Transverse colon (tissue), 4 donors: Measurements from ENCODE around the gene MAMDC4. TPM values are rescaled to one million over a fixed set of nuclear protein-coding genes. Genes with fewer than 3 reads are reported as not detected.
"Not testable (repeated sequence)": the region's sequence is repeated elsewhere in the genome, so short reads cannot be mapped to it uniquely, and the experiment has no call there.

Experiments
- DNase-seq: peaks from one replicate; pipeline ENCODE4 v3.0.0-alpha.2; 2019
- H3K27ac ChIP-seq, 4 donors: fragments of 200-600 bp; sonication (generic); 2 replicates each; pipeline ENCODE4 v1.5.1; 2016 to 2018; ENCODE audit warnings: inconsistent platforms in 4 of 4
- H3K27me3 ChIP-seq: fragments of 200-600 bp; sonication (generic); 2 replicates; pipeline ENCODE4 v1.5.1; 2017; ENCODE audit warnings: inconsistent platforms
- H3K36me3 ChIP-seq, 4 donors: fragments of 200-600 bp; sonication (generic); 2 replicates each; pipeline ENCODE4 v1.5.1; 2017 to 2019; ENCODE audit warnings: inconsistent platforms in 4 of 4
- H3K4me1 ChIP-seq, 4 donors: fragments of 200-600 bp; sonication (generic); 2 replicates each; pipeline ENCODE4 v1.5.1; 2017 to 2020; ENCODE audit warnings: inconsistent platforms in 4 of 4
- H3K4me3 ChIP-seq, 4 donors: fragments of 200-600 bp; sonication (generic); 1 replicate in 1 of 4; 2 replicates in 3 of 4; pipeline versions ENCODE4 v1.5.1 to v1.6.1; 2017 to 2019; ENCODE audit warnings: inconsistent platforms in 4 of 4
- H3K9me3 ChIP-seq, 2 donors: fragments of 200-600 bp; sonication (generic); 2 replicates each; pipeline ENCODE4 v1.5.1; 2017 to 2019; ENCODE audit warnings: inconsistent platforms in 2 of 2
- CTCF ChIP-seq, 5 experiments: fragments of 200-600 bp in 3 of 5; fragments of 450-650 bp in 2 of 5; sonication (generic) in 3 of 5; IDR thresholded peaks; 1 replicate in 2 of 5; 2 replicates in 3 of 5; pipeline ENCODE4 v1.5.1; 2016 to 2017; ENCODE audit warnings: antibody characterized with exemption in 5 of 5, inconsistent platforms in 3 of 5, mild to moderate bottlenecking in 2 of 5, moderate library complexity in 1 of 5
- EP300 ChIP-seq: sonication (generic); formaldehyde crosslinking; IDR thresholded peaks from one replicate; pipeline ENCODE4 v1.6.1; 2017; ENCODE audit warnings: antibody characterized with exemption, low read depth
- POLR2A ChIP-seq: fragments of 450-650 bp; IDR thresholded peaks from one replicate; pipeline ENCODE4 v1.6.1; 2016; ENCODE audit warnings: antibody characterized with exemption, mild to moderate bottlenecking, moderate library complexity
- POLR2AphosphoS5 ChIP-seq, 3 donors: sonication (generic); formaldehyde crosslinking; IDR thresholded peaks; one replicate each; pipeline ENCODE4 v1.6.1; 2016; ENCODE audit warnings: antibody characterized with exemption in 3 of 3
- WGBS, 2 donors: methylation state at CpG; one replicate each; pipeline ENCODE4 v1.1.5; 2018; ENCODE audit warnings: low coverage in 1 of 2; 5-methylcytosine and 5-hydroxymethylcytosine counted together
- in situ Hi-C, 4 donors: fragments of 200-750 bp; cut with MboI; loops; one replicate each; pipeline versions ENCODE4 v1.15.0 to v1.15.1; 2017; ENCODE audit warnings: low sequenced_read_pairs in 3 of 4, low pct_ligation_motif_present in 1 of 4, low pct_unique_long_range_greater_than_20kb in 1 of 4
- intact Hi-C: fragments of 100-400 bp; cut with DNase I; formaldehyde crosslinking; loops from one replicate; pipeline ENCODE4 v1.15.1; 2023; ENCODE audit warnings: low total_unique reads
- total RNA-seq, 4 donors: library from RNA; depleted of rRNA; stranded (reverse); fragments of >200 nt; gene quantifications; one replicate each; pipeline ENCODE4 v1.1.0, GENCODE V29; 2016

Gene MAMDC4
- total RNA-seq, result 10 to 100 TPM; 11.4 to 52.5 (median 23.2) TPM

GRCh38 chr9:136851941-136852663, at the start of gene MAMDC4:
Gene MAMDC4, plus strand, starts transcription at chr9:136852346. Its CDS starts 71 bp downstream, at chr9:136852417.
- no peaks in the 10 kb centered on the region for H3K36me3 ChIP-seq
- TF ChIP-seq POLR2AphosphoS5 (IDR thresholded peaks at IDR 0.05), result no peak
- TF ChIP-seq CTCF (IDR thresholded peaks at IDR 0.05), result no peak
- TF ChIP-seq EP300, result no peak
- TF ChIP-seq POLR2A, result no peak
- H3K4me1 ChIP-seq, result peaks cover 15 to 31% (median 23%) of the 10 kb centered on the region in 4 donors
- H3K27ac ChIP-seq, result no peak within 1 kb of the TSS
- H3K4me3 ChIP-seq, result no peak within 1 kb of the TSS
- intact Hi-C loops, result no loop called here
- 72 to 100% methylated on average over 1 to 12 of the region's 23 CpGs for WGBS, 2 donors
- H3K27me3 ChIP-seq, result peaks cover 4% of the 10 kb centered on the region
- DNase-seq, result peak; percentile 10
- H3K9me3 ChIP-seq, result no peaks in the 10 kb centered on the region
- in situ Hi-C loops, result no loop called here

GRCh38 chr9:136803009-136803550, 49.1 kb upstream of the MAMDC4 start:
- DNase-seq, in situ Hi-C loops: not testable (repeated sequence)
- WGBS, 2 donors, result 81% methylated on average over 4 of the region's 9 CpGs; no CpG with 5 or more reads in 1 of the 2 donors

GRCh38 chr9:136803551-136804508, 48.3 kb upstream of the MAMDC4 start:
- peaks cover 20 to 44% (median 39%) of the 10 kb centered on the region in 4 donors for H3K4me1 ChIP-seq
- H3K9me3 ChIP-seq, result no peaks in the 10 kb centered on the region
- no peak overlapping the region for H3K27ac ChIP-seq
- TF ChIP-seq POLR2AphosphoS5 (IDR thresholded peaks at IDR 0.05) (no peak), CTCF (IDR thresholded peaks at IDR 0.05) (no peak), EP300 (no peak), POLR2A (no peak)
- no peak for DNase-seq
- intact Hi-C loops (no loop called here), in situ Hi-C loops (no loop called here)
- H3K27me3 ChIP-seq, result peaks cover 37% of the 10 kb centered on the region
- no peak overlapping the region for H3K4me3 ChIP-seq
- WGBS, 2 donors, result 90% methylated on average over 22 of the region's 22 CpGs; no CpG with 5 or more reads in 1 of the 2 donors
- no peaks in the 10 kb centered on the region for H3K36me3 ChIP-seq

More at GRCh38 chr9:136803009-136803550, 49.1 kb upstream of the MAMDC4 start:
- peaks cover 20 to 48% (median 38%) of the 10 kb centered on the region in 4 donors for H3K4me1 ChIP-seq
- H3K9me3 ChIP-seq, H3K4me3 ChIP-seq, H3K27ac ChIP-seq, H3K36me3 ChIP-seq, intact Hi-C loops: not testable (repeated sequence)
- peaks cover 45% of the 10 kb centered on the region for H3K27me3 ChIP-seq

DNA sequence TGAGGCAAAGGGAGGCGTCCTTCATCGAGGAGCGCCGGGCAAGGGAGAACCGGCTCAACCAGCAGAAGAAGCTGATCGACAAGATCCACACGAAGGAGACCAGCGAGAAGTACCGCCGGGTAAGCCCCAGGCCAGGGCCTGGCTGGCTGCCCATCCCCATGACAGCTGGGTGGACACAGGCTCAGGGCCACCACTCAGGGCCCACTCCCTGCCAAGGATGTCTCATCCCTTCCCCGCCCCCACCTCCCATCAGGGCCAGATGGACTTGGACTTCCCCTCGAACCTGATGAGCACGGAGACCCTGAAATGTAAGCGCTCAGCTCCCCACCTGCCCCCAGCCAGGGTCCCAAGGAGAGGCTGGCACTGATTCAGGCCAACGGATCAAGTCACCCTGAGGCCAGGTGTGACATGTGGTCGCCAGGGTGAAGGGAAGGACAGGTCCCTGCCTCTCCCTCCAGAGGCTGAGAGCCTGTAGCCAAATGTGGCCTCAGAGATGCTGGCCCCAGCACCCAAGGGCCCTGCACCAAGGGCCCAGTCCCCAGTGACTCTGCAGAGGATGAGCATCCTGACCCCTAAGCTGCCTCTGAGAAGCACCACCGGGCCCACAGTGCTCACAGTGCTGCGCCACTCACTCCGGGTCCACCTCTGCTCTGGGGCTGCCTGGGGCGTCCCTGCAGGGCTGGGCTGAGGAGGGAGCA, 47.5 kb upstream of the MAMDC4 start:
- WGBS, 2 donors, result 97% methylated on average over 20 of the region's 20 CpGs; no CpG with 5 or more reads in 1 of the 2 donors
- Histone ChIP-seq H3K4me3 (no peak overlapping the region), H3K27me3 (peaks cover 29% of the 10 kb centered on the region), H3K9me3 (no peaks in the 10 kb centered on the region), H3K36me3 (no peaks in the 10 kb centered on the region), H3K4me1 (peaks cover 26 to 47% (median 42%) of the 10 kb centered on the region in 4 donors), H3K27ac (no peak overlapping the region)
- in situ Hi-C loops (no loop called here), intact Hi-C loops (no loop called here)
- no peak for DNase-seq
- no peak for TF ChIP-seq POLR2AphosphoS5 (IDR thresholded peaks at IDR 0.05)
- no peak for TF ChIP-seq POLR2A
- no peak for TF ChIP-seq CTCF (IDR thresholded peaks at IDR 0.05)
- TF ChIP-seq EP300, result no peak
